ENCODE measurements around the gene PTPRN2.

DNA sequence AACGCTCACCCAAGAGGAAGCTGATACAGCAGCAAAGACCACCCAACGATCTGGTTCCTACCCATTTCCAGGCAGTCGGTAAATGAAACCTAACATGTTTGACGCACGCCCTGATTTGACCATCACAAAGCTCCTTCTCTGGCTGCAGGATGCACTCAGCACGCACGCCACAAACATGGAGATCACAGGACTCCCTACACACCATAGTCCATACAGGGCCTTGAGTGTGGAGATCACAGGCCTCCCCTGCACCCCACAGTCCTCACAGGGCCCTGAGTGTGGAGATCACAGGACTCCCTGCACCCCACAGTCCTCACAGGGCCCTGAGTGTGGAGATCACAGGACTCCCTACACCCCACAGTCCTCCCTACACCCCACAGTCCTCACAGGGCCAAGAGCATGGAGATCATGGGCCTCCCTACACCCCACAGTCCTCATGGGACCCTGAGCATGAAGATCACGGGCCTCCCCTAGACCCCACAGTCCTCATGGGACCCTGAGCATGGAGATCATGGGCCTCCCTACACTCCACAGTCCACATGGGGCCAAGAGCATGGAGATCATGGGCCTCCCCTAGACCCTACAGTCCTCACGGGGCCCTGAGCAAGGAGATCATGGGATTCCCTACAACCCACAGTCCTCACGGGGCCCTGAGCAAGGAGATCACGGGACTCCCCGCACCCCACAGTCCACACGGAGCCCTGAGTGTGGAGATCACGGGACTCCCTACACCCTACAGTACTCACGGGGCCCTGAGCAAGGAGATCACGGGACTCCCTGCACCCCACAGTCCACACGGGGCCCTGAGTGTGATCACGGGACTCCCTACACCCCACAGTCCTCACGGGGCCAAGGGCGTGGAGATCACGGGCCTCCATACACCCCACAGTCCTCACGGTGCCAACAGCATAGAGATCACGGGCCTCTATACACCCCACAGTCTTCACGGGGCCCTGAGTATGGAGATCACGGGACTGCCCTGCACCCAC is 841.6 kb downstream of the PTPRN2 start:
- TF ChIP-seq, protein P1, sequence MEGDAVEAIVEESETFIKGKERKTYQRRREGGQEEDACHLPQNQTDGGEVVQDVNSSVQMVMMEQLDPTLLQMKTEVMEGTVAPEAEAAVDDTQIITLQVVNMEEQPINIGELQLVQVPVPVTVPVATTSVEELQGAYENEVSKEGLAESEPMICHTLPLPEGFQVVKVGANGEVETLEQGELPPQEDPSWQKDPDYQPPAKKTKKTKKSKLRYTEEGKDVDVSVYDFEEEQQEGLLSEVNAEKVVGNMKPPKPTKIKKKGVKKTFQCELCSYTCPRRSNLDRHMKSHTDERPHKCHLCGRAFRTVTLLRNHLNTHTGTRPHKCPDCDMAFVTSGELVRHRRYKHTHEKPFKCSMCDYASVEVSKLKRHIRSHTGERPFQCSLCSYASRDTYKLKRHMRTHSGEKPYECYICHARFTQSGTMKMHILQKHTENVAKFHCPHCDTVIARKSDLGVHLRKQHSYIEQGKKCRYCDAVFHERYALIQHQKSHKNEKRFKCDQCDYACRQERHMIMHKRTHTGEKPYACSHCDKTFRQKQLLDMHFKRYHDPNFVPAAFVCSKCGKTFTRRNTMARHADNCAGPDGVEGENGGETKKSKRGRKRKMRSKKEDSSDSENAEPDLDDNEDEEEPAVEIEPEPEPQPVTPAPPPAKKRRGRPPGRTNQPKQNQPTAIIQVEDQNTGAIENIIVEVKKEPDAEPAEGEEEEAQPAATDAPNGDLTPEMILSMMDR (IDR thresholded peaks at IDR 0.05), result no peak
- TF ChIP-seq POLR2A (IDR thresholded peaks at IDR 0.05) (no peak), POLR2AphosphoS5 (IDR thresholded peaks at IDR 0.05) (no peak)
